Eye (tissue), 1 donor: Measurements from ENCODE around the gene RER1.

Source experiments
- DNase-seq: peaks from one replicate; pipeline ENCODE4 v3.0.0-alpha.2; 2015

Gene RER1

GRCh38 chr1:2392686-2393085 is 1.0 kb downstream of the RER1 start:
- no peak for DNase-seq

- no peak for DNase-seq
Observed at GRCh38 chr1:2393471-2393877, 1.8 kb downstream of the RER1 start.

- no peak for DNase-seq
Observed at GRCh38 chr1:2394220-2394619, 2.6 kb downstream of the RER1 start.

- no peak for DNase-seq
Observed at GRCh38 chr1:2394761-2395160, 3.1 kb downstream of the RER1 start.

- DNase-seq: no peak
Observed at GRCh38 chr1:2395245-2395644, 3.6 kb downstream of the RER1 start.

- no peak for DNase-seq
Observed at GRCh38 chr1:2396059-2396458, 4.4 kb downstream of the RER1 start.

GRCh38 chr1:2396476-2396875 is 4.8 kb downstream of the RER1 start:
- DNase-seq: no peak

- no peak for DNase-seq
Observed at GRCh38 chr1:2397007-2397679, 5.5 kb downstream of the RER1 start.

GRCh38 chr1:2398871-2399270 is 7.2 kb downstream of the RER1 start:
- DNase-seq: no peak

GRCh38 chr1:2399890-2400575 is 8.4 kb downstream of the RER1 start:
- DNase-seq: no peak

- no peak for DNase-seq
Observed at GRCh38 chr1:2400576-2400909, 8.9 kb downstream of the RER1 start.

GRCh38 chr1:2400950-2401649 is 9.5 kb downstream of the RER1 start:
- no peak for DNase-seq

GRCh38 chr1:2402420-2402819 is 10.8 kb downstream of the RER1 start:
- no peak for DNase-seq

- no peak for DNase-seq
Observed at GRCh38 chr1:2403273-2403672, 11.6 kb downstream of the RER1 start.

GRCh38 chr1:2404142-2404889 is 12.7 kb downstream of the RER1 start:
- no peak for DNase-seq

GRCh38 chr1:2404890-2405511 is 13.4 kb downstream of the RER1 start:
- no peak for DNase-seq

GRCh38 chr1:2405588-2406295 is 14.1 kb downstream of the RER1 start:
- no peak for DNase-seq

- no peak for DNase-seq
Observed at GRCh38 chr1:2406451-2407041, 14.9 kb downstream of the RER1 start.

- DNase-seq: no peak
Observed at GRCh38 chr1:2407166-2407990, 15.7 kb downstream of the RER1 start.

GRCh38 chr1:2407991-2408275 is 16.3 kb downstream of the RER1 start:
- no peak for DNase-seq

GRCh38 chr1:2408456-2408855 is 16.8 kb downstream of the RER1 start:
- no peak for DNase-seq
